Peyer's patch (tissue), 4 donors: ENCODE results near the gene GFY.

Source experiments
- POLR2A ChIP-seq, 2 donors: fragments of 450-650 bp; IDR thresholded peaks; one replicate each; pipeline ENCODE4 v1.5.1; 2017; ENCODE audit warnings: antibody characterized with exemption in 2 of 2, mild to moderate bottlenecking in 2 of 2, moderate library complexity in 2 of 2
- TF ChIP-seq, protein P1 (sequence below), 6 experiments: fragments of 450-650 bp in 4 of 6; fragments of 200-600 bp in 2 of 6; sonication (generic) in 1 of 6; IDR thresholded peaks; one replicate each; pipeline ENCODE4 v1.5.1; 2017 to 2019; ENCODE audit warnings: antibody characterized with exemption in 6 of 6, mild to moderate bottlenecking in 3 of 6, moderate library complexity in 1 of 6

- TF ChIP-seq, protein P1, sequence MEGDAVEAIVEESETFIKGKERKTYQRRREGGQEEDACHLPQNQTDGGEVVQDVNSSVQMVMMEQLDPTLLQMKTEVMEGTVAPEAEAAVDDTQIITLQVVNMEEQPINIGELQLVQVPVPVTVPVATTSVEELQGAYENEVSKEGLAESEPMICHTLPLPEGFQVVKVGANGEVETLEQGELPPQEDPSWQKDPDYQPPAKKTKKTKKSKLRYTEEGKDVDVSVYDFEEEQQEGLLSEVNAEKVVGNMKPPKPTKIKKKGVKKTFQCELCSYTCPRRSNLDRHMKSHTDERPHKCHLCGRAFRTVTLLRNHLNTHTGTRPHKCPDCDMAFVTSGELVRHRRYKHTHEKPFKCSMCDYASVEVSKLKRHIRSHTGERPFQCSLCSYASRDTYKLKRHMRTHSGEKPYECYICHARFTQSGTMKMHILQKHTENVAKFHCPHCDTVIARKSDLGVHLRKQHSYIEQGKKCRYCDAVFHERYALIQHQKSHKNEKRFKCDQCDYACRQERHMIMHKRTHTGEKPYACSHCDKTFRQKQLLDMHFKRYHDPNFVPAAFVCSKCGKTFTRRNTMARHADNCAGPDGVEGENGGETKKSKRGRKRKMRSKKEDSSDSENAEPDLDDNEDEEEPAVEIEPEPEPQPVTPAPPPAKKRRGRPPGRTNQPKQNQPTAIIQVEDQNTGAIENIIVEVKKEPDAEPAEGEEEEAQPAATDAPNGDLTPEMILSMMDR (IDR thresholded peaks at IDR 0.05): no peak
- no peak for TF ChIP-seq POLR2A (IDR thresholded peaks at IDR 0.05)
These were observed 17.6 kb upstream of the GFY start for GRCh38 chr19:49407482-49408015.
